Liver (tissue), 9 donors: ENCODE data around the gene KLHDC3. TPM values are rescaled to one million over a fixed set of nuclear protein-coding genes. Genes with fewer than 3 reads are reported as not detected.

Source experiments
- DNase-seq: peaks from one replicate; pipeline ENCODE4 v3.0.0-alpha.2; 2017; ENCODE audit warnings: low spot score
- H3K27ac ChIP-seq, 2 donors: one replicate each; pipeline ENCODE4 v1.7.0; 2013; ENCODE audit warnings: inconsistent platforms in 2 of 2, low read length in 2 of 2, control low read depth in 1 of 2, low read depth in 1 of 2, mild to moderate bottlenecking in 1 of 2
- H3K27me3 ChIP-seq, 4 donors: one replicate each; pipeline versions ENCODE4 v1.6.1 to v1.7.0; 2013; ENCODE audit warnings: low read length in 3 of 4, inconsistent platforms in 1 of 4, mild to moderate bottlenecking in 1 of 4, moderate library complexity in 1 of 4; ENCODE audit not compliant: control insufficient read depth in 4 of 4, insufficient read depth in 4 of 4
- H3K36me3 ChIP-seq, 4 donors: one replicate each; pipeline versions ENCODE4 v1.6.1 to v1.7.0; 2013; ENCODE audit warnings: low read length in 3 of 4, mild to moderate bottlenecking in 3 of 4, low read depth in 1 of 4, moderate library complexity in 1 of 4; ENCODE audit not compliant: control insufficient read depth in 4 of 4, insufficient read depth in 3 of 4
- H3K4me1 ChIP-seq, 4 donors: one replicate each; pipeline versions ENCODE4 v1.6.1 to v1.7.0; 2013; ENCODE audit warnings: low read length in 3 of 4, mild to moderate bottlenecking in 3 of 4, moderate library complexity in 1 of 4; ENCODE audit not compliant: control insufficient read depth in 4 of 4, insufficient read depth in 4 of 4
- H3K4me3 ChIP-seq, 3 donors: one replicate each; pipeline versions ENCODE4 v1.6.1 to v1.7.0; 2013; ENCODE audit warnings: low read length in 3 of 3, control low read depth in 1 of 3, low read depth in 1 of 3, mild to moderate bottlenecking in 1 of 3
- H3K9ac ChIP-seq, 2 donors: one replicate each; pipeline ENCODE4 v1.7.0; 2013; ENCODE audit warnings: low read length in 2 of 2, mild to moderate bottlenecking in 2 of 2, moderate library complexity in 2 of 2, control low read depth in 1 of 2, low read depth in 1 of 2
- H3K9me3 ChIP-seq, 4 donors: one replicate each; pipeline versions ENCODE4 v1.6.1 to v1.7.0; 2013; ENCODE audit warnings: low read length in 3 of 4; ENCODE audit not compliant: control insufficient read depth in 4 of 4
- ATF3 ChIP-seq: IDR thresholded peaks from 2 replicates; pipeline ENCODE4 v1.6.1; 2016; ENCODE audit warnings: antibody characterized with exemption
- CTCF ChIP-seq: fragments of 150-350 bp; IDR thresholded peaks from 2 replicates; pipeline ENCODE4 v1.5.1; 2017; ENCODE audit warnings: improper control_type of control experiment, low read depth, low read length; ENCODE audit not compliant: missing input control
- EGR1 ChIP-seq, 2 donors: IDR thresholded peaks; 2 replicates each; pipeline ENCODE4 v1.6.1; 2016 to 2018; ENCODE audit warnings: antibody characterized with exemption in 2 of 2, low read depth in 2 of 2
- FOXA1 ChIP-seq: IDR thresholded peaks from 2 replicates; pipeline ENCODE4 v1.6.1; 2016; ENCODE audit warnings: antibody characterized with exemption
- FOXA2 ChIP-seq: IDR thresholded peaks from 2 replicates; pipeline ENCODE4 v1.6.1; 2016; ENCODE audit warnings: antibody characterized with exemption
- JUND ChIP-seq, 2 donors: IDR thresholded peaks; 2 replicates each; pipeline ENCODE4 v1.6.1; 2016; ENCODE audit warnings: antibody characterized with exemption in 2 of 2
- MAX ChIP-seq: IDR thresholded peaks from 2 replicates; pipeline ENCODE4 v1.6.1; 2016; ENCODE audit warnings: antibody characterized with exemption
- NR2F2 ChIP-seq: IDR thresholded peaks from 2 replicates; pipeline ENCODE4 v1.6.1; 2016; ENCODE audit warnings: antibody characterized with exemption
- RAD21 ChIP-seq, 2 donors: IDR thresholded peaks; 2 replicates each; pipeline ENCODE4 v1.6.1; 2016; ENCODE audit warnings: antibody characterized with exemption in 2 of 2, mild to moderate bottlenecking in 2 of 2
- REST ChIP-seq: IDR thresholded peaks from 2 replicates; pipeline ENCODE4 v1.6.1; 2016; ENCODE audit warnings: antibody characterized with exemption, mild to moderate bottlenecking
- RXRA ChIP-seq, 2 donors: IDR thresholded peaks; 2 replicates each; pipeline ENCODE4 v1.6.1; 2017 to 2018; ENCODE audit warnings: antibody characterized with exemption in 2 of 2, mild to moderate bottlenecking in 1 of 2
- YY1 ChIP-seq: IDR thresholded peaks from 2 replicates; pipeline ENCODE4 v1.6.1; 2016; ENCODE audit warnings: antibody characterized with exemption, mild to moderate bottlenecking
- ZBTB33 ChIP-seq: IDR thresholded peaks from 2 replicates; pipeline ENCODE4 v1.6.1; 2016; ENCODE audit warnings: antibody characterized with exemption
- WGBS: extraction: QIAGEN DNeasy Blood & Tissue Kit; methylation state at CpG from one replicate; pipeline ENCODE4 v1.1.7; 2013; 5-methylcytosine and 5-hydroxymethylcytosine counted together
- polyA plus RNA-seq, 2 donors: library from polyadenylated mRNA; stranded (reverse) in 1 of 2; unstranded in 1 of 2; fragments of 200-250 nt in 1 of 2; fragments of >200 nt in 1 of 2; fragmentation: Nextera tagmentation in 1 of 2; extraction: Ambion mirVana in 1 of 2; gene quantifications; one replicate each; pipeline versions ENCODE4 v1.2.1 to v1.2.3, GENCODE V29; 2013 to 2015
- total RNA-seq, 2 donors: library from RNA; depleted of rRNA; stranded (reverse); fragments of >200 nt; gene quantifications; one replicate each; pipeline ENCODE4 v1.2.3, GENCODE V29; 2014
- donor health status: healthy.
- donor health status: healthy.
- donor health status: healthy.
- donor health status: healthy.
- donor health status: healthy.

The KLHDC3 gene
- total and polyA plus RNA-seq, 4 donors: 30.9 to 66.5 (median 50.6) TPM

- Histone ChIP-seq H3K4me3 (no peak overlapping the region), H3K9ac (no peak overlapping the region), H3K9me3 (no peaks in the 10 kb centered on the region), H3K36me3 (peaks cover 2 to 52% (median 31%) of the 10 kb centered on the region in 4 donors), H3K27me3 (no peaks in the 10 kb centered on the region), H3K4me1 (peaks cover 0 to under 1% (median 0%) of the 10 kb centered on the region in 4 donors), H3K27ac (no peak overlapping the region)
- 93% methylated on average over 9 of the region's 9 CpGs for WGBS
- TF ChIP-seq EGR1 (IDR thresholded peaks at IDR 0.05; ENCODE audit: low read depth in 2 of 2): no peak
- TF ChIP-seq FOXA1: no peak
- no peak for TF ChIP-seq FOXA2
- TF ChIP-seq REST: no peak
- no peak for TF ChIP-seq ATF3
- no peak for TF ChIP-seq ZBTB33
- TF ChIP-seq RAD21 (IDR thresholded peaks at IDR 0.05): no peak
- no peak for TF ChIP-seq MAX
- no peak for TF ChIP-seq RXRA (IDR thresholded peaks at IDR 0.05)
- no peak for TF ChIP-seq JUND (IDR thresholded peaks at IDR 0.05)
- TF ChIP-seq NR2F2: no peak
- DNase-seq: no peak
These were observed 6.9 kb upstream of the KLHDC3 start for GRCh38 chr6:43007126-43007525.

- 77% methylated on average over 6 of the region's 6 CpGs for WGBS
- Histone ChIP-seq H3K27me3 (no peaks in the 10 kb centered on the region), H3K4me1 (peaks cover 0 to 15% (median 13%) of the 10 kb centered on the region in 4 donors), H3K9ac (no peak overlapping the region), H3K36me3 (peaks cover 2 to 54% (median 31%) of the 10 kb centered on the region in 4 donors), H3K27ac (no peak overlapping the region), H3K9me3 (no peaks in the 10 kb centered on the region), H3K4me3 (no peak overlapping the region)
- DNase-seq: peak; percentile 46
- TF ChIP-seq CTCF (peak; percentile 44), REST (no peak), YY1 (no peak), RAD21 (IDR thresholded peaks at IDR 0.05) (peak; percentile 51 to 75), MAX (no peak)
These were observed 4.9 kb upstream of the KLHDC3 start for GRCh38 chr6:43009124-43009523.
